H1 (cell line): Measurements from ENCODE around the gene TMEM127. TPM values are rescaled to one million over a fixed set of nuclear protein-coding genes. Genes with fewer than 3 reads are reported as not detected.

Experiments
- CTCF ChIA-PET: fragments of 300-600 bp; sonication (Branson Sonifier 250); formaldehyde crosslinking; loops from one replicate; lab custom pipeline; 2021; ENCODE audit not compliant: partially characterized antibody; lab: Charles Lee
- POLR2A ChIA-PET: fragments of 300-600 bp; sonication (Branson Sonifier 250); formaldehyde crosslinking; loops from one replicate; lab custom pipeline; 2021; ENCODE audit warnings: inconsistent platforms; ENCODE audit not compliant: partially characterized antibody; lab: Charles Lee
- DNase-seq, 2 experiments: peaks; one replicate each; pipeline versions ENCODE4 v3.0.0 to v3.0.0-alpha.2; 2010 to 2022; ENCODE audit warnings: low spot score in 2 of 2, low read depth in 1 of 2, mixed read lengths in 1 of 2
- FAIRE-seq: peaks from 2 replicates; lab custom pipeline; 2011; peaks lifted over from hg19 to GRCh38; lab: Jason Lieb, UNC
- H2AFZ ChIP-seq: 2 replicates; pipeline ENCODE4 v1.8.1; 2012; ENCODE audit warnings: low read length, inconsistent platforms
- H2AK5ac ChIP-seq: 2 replicates; pipeline ENCODE4 v1.6.1; 2013; ENCODE audit warnings: low read depth, low read length
- H2BK120ac ChIP-seq: replicated peaks from 2 replicates; pipeline ENCODE3; 2013; ENCODE audit warnings: low read depth, low read length, inconsistent platforms
- H2BK12ac ChIP-seq: 2 replicates; pipeline ENCODE4 v1.6.1; 2013; ENCODE audit warnings: low read depth, low read length
- H2BK15ac ChIP-seq: 2 replicates; pipeline ENCODE4 v1.6.1; 2013; ENCODE audit warnings: low read length
- H2BK20ac ChIP-seq: 2 replicates; pipeline ENCODE4 v1.6.1; 2013; ENCODE audit warnings: low read length
- H2BK5ac ChIP-seq: 2 replicates; pipeline ENCODE4 v1.6.1; 2013; ENCODE audit warnings: low read depth, low read length
- H3K14ac ChIP-seq: 2 replicates; pipeline ENCODE4 v1.6.1; 2013; ENCODE audit warnings: inconsistent platforms; ENCODE audit not compliant: insufficient read length
- H3K18ac ChIP-seq: 2 replicates; pipeline ENCODE4 v1.6.1; 2013; ENCODE audit warnings: low read length; ENCODE audit errors: extremely low read depth
- H3K23ac ChIP-seq: 2 replicates; pipeline ENCODE4 v1.6.1; 2013; ENCODE audit warnings: inconsistent platforms; ENCODE audit not compliant: insufficient read length
- H3K23me2 ChIP-seq: 2 replicates; pipeline ENCODE4 v1.6.1; 2013; ENCODE audit warnings: low read depth, low read length
- H3K27ac ChIP-seq: 2 replicates; pipeline ENCODE4 v1.6.1; 2011; ENCODE audit warnings: low read depth, low read length, inconsistent platforms
- H3K27me3 ChIP-seq, 4 experiments: replicated peaks in 1 of 4; 1 replicate in 1 of 4; 2 replicates in 3 of 4; pipeline versions ENCODE4 v1.6.1 to v1.8.1; 2011 to 2013; ENCODE audit warnings: low read length in 3 of 4, mild to moderate bottlenecking in 3 of 4, inconsistent platforms in 2 of 4, mixed read lengths in 2 of 4, moderate library complexity in 1 of 4; ENCODE audit not compliant: control insufficient read depth in 3 of 4, insufficient read depth in 3 of 4; ENCODE audit errors: extremely low read depth in 1 of 4
- H3K36me3 ChIP-seq, 4 experiments: 2 replicates each; pipeline versions ENCODE4 v1.6.1 to v1.8.1; 2011 to 2013; ENCODE audit warnings: mild to moderate bottlenecking in 4 of 4, low read length in 3 of 4, moderate library complexity in 2 of 4, control low read depth in 1 of 4, inconsistent platforms in 1 of 4; ENCODE audit not compliant: insufficient read depth in 4 of 4, control insufficient read depth in 2 of 4
- H3K4ac ChIP-seq: replicated peaks from 2 replicates; pipeline ENCODE3; 2013; ENCODE audit warnings: low read length, low read depth, mixed read lengths, inconsistent platforms; ENCODE audit not compliant: insufficient read length
- H3K4me1 ChIP-seq, 4 experiments: replicated peaks in 1 of 4; 1 replicate in 1 of 4; 2 replicates in 3 of 4; pipeline versions ENCODE4 v1.6.1 to v1.8.1; 2011 to 2013; ENCODE audit warnings: low read length in 3 of 4, inconsistent platforms in 2 of 4, mixed read lengths in 1 of 4; ENCODE audit not compliant: insufficient read depth in 4 of 4, control insufficient read depth in 3 of 4
- H3K4me2 ChIP-seq, 2 experiments: 2 replicates each; pipeline versions ENCODE4 v1.6.1 to v1.8.1; 2011 to 2013; ENCODE audit warnings: low read depth in 2 of 2, low read length in 2 of 2, control low read depth in 1 of 2, inconsistent platforms in 1 of 2, mild to moderate bottlenecking in 1 of 2; ENCODE audit not compliant: insufficient read depth in 1 of 2
- H3K4me3 ChIP-seq, 4 experiments: fragments of 200-600, 300-600 bp in 1 of 4; sonication (generic), shearing (Covaris generic), sonication (Bioruptor Twin) in 1 of 4; 2 replicates each; pipeline versions ENCODE4 v1.5.1 to v1.8.1; 2011 to 2016; ENCODE audit warnings: low read length in 4 of 4, low read depth in 3 of 4, control low read depth in 2 of 4, inconsistent platforms in 2 of 4, mild to moderate bottlenecking in 2 of 4, mixed read lengths in 1 of 4, moderate library complexity in 1 of 4; ENCODE audit not compliant: insufficient read depth in 2 of 4; ENCODE audit errors: extremely low read depth in 1 of 4
- H3K56ac ChIP-seq: replicated peaks from 2 replicates; pipeline ENCODE3; 2013; ENCODE audit warnings: low read depth, mild to moderate bottlenecking, mixed read lengths, low read length, inconsistent platforms; ENCODE audit not compliant: insufficient read length
- H3K79me1 ChIP-seq: 2 replicates; pipeline ENCODE4 v1.6.1; 2013; ENCODE audit warnings: low read depth, low read length, control low read depth
- H3K79me2 ChIP-seq, 2 experiments: 2 replicates each; pipeline versions ENCODE4 v1.6.1 to v1.8.1; 2012 to 2013; ENCODE audit warnings: low read length in 2 of 2, mild to moderate bottlenecking in 2 of 2, inconsistent platforms in 1 of 2; ENCODE audit not compliant: insufficient read depth in 2 of 2, control insufficient read depth in 1 of 2
- H3K9ac ChIP-seq, 4 experiments: replicated peaks in 1 of 4; 1 replicate in 1 of 4; 2 replicates in 3 of 4; pipeline versions ENCODE4 v1.6.1 to v1.8.1; 2011 to 2013; ENCODE audit warnings: low read depth in 3 of 4, low read length in 3 of 4, control low read depth in 2 of 4, mild to moderate bottlenecking in 2 of 4, moderate library complexity in 2 of 4, inconsistent platforms in 1 of 4; ENCODE audit errors: extremely low read depth in 1 of 4
- H3K9me3 ChIP-seq, 2 experiments: 2 replicates each; pipeline versions ENCODE4 v1.6.1 to v1.8.1; 2012 to 2013; ENCODE audit warnings: mild to moderate bottlenecking in 2 of 2, moderate library complexity in 2 of 2, control low read depth in 1 of 2, inconsistent platforms in 1 of 2, low read depth in 1 of 2, low read length in 1 of 2, mixed read lengths in 1 of 2; ENCODE audit not compliant: insufficient read depth in 2 of 2
- H4K20me1 ChIP-seq, 2 experiments: replicated peaks in 1 of 2; 2 replicates each; pipeline versions ENCODE3 to v1.8.1; 2011 to 2013; ENCODE audit warnings: inconsistent platforms in 2 of 2, low read length in 2 of 2, mild to moderate bottlenecking in 1 of 2; ENCODE audit not compliant: insufficient read depth in 2 of 2, control insufficient read depth in 1 of 2
- H4K5ac ChIP-seq: 2 replicates; pipeline ENCODE4 v1.6.1; 2013; ENCODE audit warnings: low read length, low read depth, mixed read lengths, inconsistent platforms; ENCODE audit not compliant: insufficient read length
- H4K8ac ChIP-seq: 2 replicates; pipeline ENCODE4 v1.8.0; 2013; ENCODE audit warnings: mild to moderate bottlenecking, moderate library complexity, low read length, inconsistent platforms; ENCODE audit not compliant: insufficient read depth; ENCODE audit errors: extremely low read depth
- H4K91ac ChIP-seq: replicated peaks from 2 replicates; pipeline ENCODE3; 2013; ENCODE audit warnings: low read length, mixed read lengths, inconsistent platforms; ENCODE audit not compliant: insufficient read length
- BACH1 ChIP-seq: IDR thresholded peaks from 2 replicates; pipeline ENCODE4 v1.6.1; 2012; ENCODE audit warnings: low read length, improper control_type of control experiment
- HDAC2 ChIP-seq, 2 experiments: fragments of 300-600 bp in 1 of 2; sonication (generic) in 1 of 2; IDR thresholded peaks; 2 replicates each; pipeline ENCODE4 v1.6.1; 2011 to 2012; ENCODE audit warnings: low read depth in 2 of 2, low read length in 2 of 2, mild to moderate bottlenecking in 2 of 2, moderate library complexity in 2 of 2, borderline replicate concordance in 1 of 2, inconsistent platforms in 1 of 2
- JUND ChIP-seq: IDR thresholded peaks from 2 replicates; pipeline ENCODE4 v1.6.1; 2011; ENCODE audit warnings: mild to moderate bottlenecking, improper control_type of control experiment, low read length
- POU5F1 ChIP-seq: IDR thresholded peaks from 2 replicates; pipeline ENCODE4 v1.6.1; 2011; ENCODE audit warnings: low read depth, mild to moderate bottlenecking, low read length, moderate library complexity
- RBBP5 ChIP-seq: IDR thresholded peaks from 2 replicates; pipeline ENCODE4 v1.7.1; 2012; ENCODE audit warnings: low read depth, mild to moderate bottlenecking, inconsistent platforms, low read length, moderate library complexity, borderline replicate concordance
- SIRT6 ChIP-seq: IDR thresholded peaks from one replicate; pipeline ENCODE4 v1.7.1; 2012; ENCODE audit warnings: low read length, inconsistent platforms
- SP1 ChIP-seq: IDR thresholded peaks from 2 replicates; pipeline ENCODE4 v1.6.1; 2011; ENCODE audit warnings: low read depth, low read length
- SUZ12 ChIP-seq: fragments of 200-600 bp; sonication (generic); IDR thresholded peaks from 2 replicates; pipeline ENCODE4 v1.6.1; 2012; ENCODE audit warnings: mild to moderate bottlenecking, inconsistent platforms, low read length, moderate library complexity, mixed read lengths
- TAF1 ChIP-seq: IDR thresholded peaks from 2 replicates; pipeline ENCODE4 v1.6.1; 2011; ENCODE audit warnings: mild to moderate bottlenecking, low read depth, low read length
- YY1 ChIP-seq: IDR thresholded peaks from 2 replicates; pipeline ENCODE4 v1.6.1; 2011; ENCODE audit warnings: low read depth, mild to moderate bottlenecking, low read length
- WGBS, 2 experiments: shearing (Covaris generic) in 1 of 2; methylation state at CpG; one replicate each; pipeline versions ENCODE4 v1.1.6 to v1.1.7; 2013 to 2015; ENCODE audit warnings: low lambda C conversion rate in 2 of 2, mixed read lengths in 2 of 2, inconsistent platforms in 1 of 2, low coverage in 1 of 2, missing lambda C conversion rate in 1 of 2; ENCODE audit not compliant: insufficient replicate concordance in 2 of 2, insufficient coverage in 1 of 2, insufficient read length in 1 of 2; ENCODE audit errors: extremely low coverage in 1 of 2, missing lambda C conversion rate in 1 of 2; 5-methylcytosine and 5-hydroxymethylcytosine counted together
- polyA plus RNA-seq, 7 experiments: library from polyadenylated mRNA; depleted of rRNA in 3 of 7; stranded (reverse) in 5 of 7; unstranded in 2 of 7; fragments of >200 nt in 5 of 7; fragments of 200-250 nt in 2 of 7; gene quantifications; 1 replicate in 5 of 7; 2 replicates in 1 of 7; 4 replicates in 1 of 7; pipeline versions ENCODE4 v1.2.1 to v1.2.3, GENCODE V29; 2011 to 2013; ENCODE audit warnings: missing spikeins in 2 of 7, mixed read lengths in 2 of 7
- total RNA-seq: library from RNA; stranded (reverse); fragmentation: NEBNext Ultra II Directional; extraction: Animal tissue kit (Norgen Biotek cat#: 25700); gene quantifications from 2 replicates; pipeline ENCODE4 v1.2.1, GENCODE V29; 2021
- TF ChIP-seq, protein P1 (sequence below): IDR thresholded peaks from 2 replicates; pipeline ENCODE4 v1.6.1; 2011; ENCODE audit warnings: low read depth, mild to moderate bottlenecking, low read length; ENCODE audit not compliant: insufficient read depth

TMEM127 gene
- total and polyA plus RNA-seq, 2 of the 8 experiments (the other 6 are each of a cell fraction or from before 2014, with no cell fraction given) = 25.0 to 41.0 TPM

DNA sequence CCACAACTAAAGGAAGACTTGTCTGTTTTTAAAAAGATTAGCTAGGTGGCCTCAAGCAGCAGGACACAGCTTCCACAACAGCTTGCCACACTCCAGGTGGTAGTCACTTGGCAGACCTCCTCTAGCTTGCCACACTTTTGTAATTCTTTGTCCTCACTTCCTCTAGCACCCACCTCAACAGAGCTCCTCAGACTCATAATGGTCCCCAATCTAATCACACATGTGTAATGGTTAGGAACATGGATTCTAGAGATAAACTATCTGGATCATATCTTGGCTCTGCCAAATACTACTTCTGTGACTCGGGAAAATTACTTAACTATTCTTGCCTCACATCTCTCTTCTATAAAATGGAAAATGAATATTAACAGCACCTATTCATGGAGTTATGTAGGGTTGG, 36.1 kb upstream of the TMEM127 start:
- FAIRE-seq = no peak
- Histone ChIP-seq H3K56ac (no peak overlapping the region), H3K36me3 (peaks cover 45 to 66% (median 63%) of the 10 kb centered on the region in 4 experiments), H3K14ac (no peak overlapping the region), H3K23me2 (no peaks in the 10 kb centered on the region), H2BK12ac (no peak overlapping the region), H3K27me3 (no peaks in the 10 kb centered on the region), H3K4ac (no peak overlapping the region), H3K79me2 (peaks cover 0 to 36% of the 10 kb centered on the region in 2 experiments; a peak in 2 of 4 replicates), H4K8ac (no peak overlapping the region), H3K79me1 (0 out of 2 replicates have a peak, but pooled peaks cover 3% of the 10 kb centered on the region), H3K27ac (no peak overlapping the region), H4K5ac (no peak overlapping the region), H2AK5ac (no peak overlapping the region), H2BK15ac (no peak overlapping the region), H3K18ac (no peak overlapping the region), H3K23ac (no peak overlapping the region), H2AFZ (no peak overlapping the region), H3K4me2 (no peak overlapping the region), H2BK20ac (no peak overlapping the region), H2BK5ac (no peak overlapping the region), H3K4me3 (no peak overlapping the region), H3K9ac (no peak overlapping the region), H4K91ac (no peak overlapping the region), H3K9me3 (no peaks in the 10 kb centered on the region), H3K4me1 (peaks cover 0 to 13% (median 4%) of the 10 kb centered on the region in 4 experiments; a peak in 4 of 7 replicates), H2BK120ac (no peak overlapping the region), H4K20me1 (peaks cover 0 to 10% of the 10 kb centered on the region in 2 experiments)
- DNase-seq = no peak
- ChIA-PET CTCF (interaction anchor here (0.7 to 1.7 kb wide), 2 partner anchors 19 to 29 kb away, joined by 3 to 4 read pairs; no protein-coding TSS in a partner anchor), POLR2A (interaction anchor here (1.1 to 2.5 kb wide), 6 partner anchors 11 to 51 kb away, joined by 3 to 12 read pairs (median 5); no protein-coding TSS in a partner anchor)
- 95% methylated on average over 1 of the region's 1 CpG; no CpG with 5 or more reads in 1 of the 2 experiments for WGBS, 2 experiments
- TF ChIP-seq TAF1 = no peak
- no peak for TF ChIP-seq SIRT6
- no peak for TF ChIP-seq SP1
- TF ChIP-seq YY1 = no peak
- TF ChIP-seq BACH1 = no peak
- no peak for TF ChIP-seq RBBP5
- TF ChIP-seq SUZ12 = no peak
- TF ChIP-seq POU5F1 = no peak
- TF ChIP-seq HDAC2 (IDR thresholded peaks at IDR 0.05; ENCODE audit: borderline replicate concordance in 1 of 2, low read depth in 2 of 2, low read length in 2 of 2) = no peak
- TF ChIP-seq, protein P1, sequence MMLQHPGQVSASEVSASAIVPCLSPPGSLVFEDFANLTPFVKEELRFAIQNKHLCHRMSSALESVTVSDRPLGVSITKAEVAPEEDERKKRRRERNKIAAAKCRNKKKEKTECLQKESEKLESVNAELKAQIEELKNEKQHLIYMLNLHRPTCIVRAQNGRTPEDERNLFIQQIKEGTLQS = no peak
- no peak for TF ChIP-seq JUND
